ENCODE results near the gene SCNN1A. TPM values are rescaled to one million over a fixed set of nuclear protein-coding genes. Genes with fewer than 3 reads are reported as not detected.
A peak's percentile ranks its signal among the peaks of the same experiment; 100 is the strongest.

Gene SCNN1A
- total RNA-seq, 2 experiments from 2014 or later = 1.1 to 2.0 TPM

- intact Hi-C loops (cut with DNase I, micrococcal nuclease) = no loop called here
- Mint-ChIP-seq H3K36me3 (ENCODE audit: low read depth) (no peaks in the 10 kb centered on the region), H3K27me3 (no peaks in the 10 kb centered on the region), H3K9me3 (no peaks in the 10 kb centered on the region), H3K27ac (no peak overlapping the region), H3K4me3 (no peak overlapping the region), H3K4me1 (ENCODE audit: low read depth) (no peaks in the 10 kb centered on the region)
- Histone ChIP-seq H3K4me1 (ENCODE audit: insufficient read depth, low read length) (no peaks in the 10 kb centered on the region), H3K4me3 (ENCODE audit: low read length) (no peak overlapping the region), H3K36me3 (ENCODE audit: insufficient read depth, low read length) (no peaks in the 10 kb centered on the region), H3K27me3 (ENCODE audit: control insufficient read depth in 1 of 2, insufficient read depth in 2 of 2, low read length in 2 of 2) (no peaks in the 10 kb centered on the region), H3K9me3 (ENCODE audit: control insufficient read depth in 1 of 2, insufficient read depth in 1 of 2, low read length in 2 of 2) (no peaks in the 10 kb centered on the region), H3K27ac (ENCODE audit: low read depth in 1 of 2, low read length in 2 of 2) (no peak overlapping the region)
- ATAC-seq (ENCODE audit: poor library complexity) = no peak
- TF ChIP-seq, protein P1, sequence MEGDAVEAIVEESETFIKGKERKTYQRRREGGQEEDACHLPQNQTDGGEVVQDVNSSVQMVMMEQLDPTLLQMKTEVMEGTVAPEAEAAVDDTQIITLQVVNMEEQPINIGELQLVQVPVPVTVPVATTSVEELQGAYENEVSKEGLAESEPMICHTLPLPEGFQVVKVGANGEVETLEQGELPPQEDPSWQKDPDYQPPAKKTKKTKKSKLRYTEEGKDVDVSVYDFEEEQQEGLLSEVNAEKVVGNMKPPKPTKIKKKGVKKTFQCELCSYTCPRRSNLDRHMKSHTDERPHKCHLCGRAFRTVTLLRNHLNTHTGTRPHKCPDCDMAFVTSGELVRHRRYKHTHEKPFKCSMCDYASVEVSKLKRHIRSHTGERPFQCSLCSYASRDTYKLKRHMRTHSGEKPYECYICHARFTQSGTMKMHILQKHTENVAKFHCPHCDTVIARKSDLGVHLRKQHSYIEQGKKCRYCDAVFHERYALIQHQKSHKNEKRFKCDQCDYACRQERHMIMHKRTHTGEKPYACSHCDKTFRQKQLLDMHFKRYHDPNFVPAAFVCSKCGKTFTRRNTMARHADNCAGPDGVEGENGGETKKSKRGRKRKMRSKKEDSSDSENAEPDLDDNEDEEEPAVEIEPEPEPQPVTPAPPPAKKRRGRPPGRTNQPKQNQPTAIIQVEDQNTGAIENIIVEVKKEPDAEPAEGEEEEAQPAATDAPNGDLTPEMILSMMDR (IDR thresholded peaks at IDR 0.05) = no peak
- ChIA-PET POLR2A (no interaction called here), CTCF (no interaction called here)
- DNase-seq = peak in 2 of 14 experiments; percentile 33 to 38
Measured at GRCh38 chr12:6416596-6416995, 41.2 kb upstream of the SCNN1A start.

DNA sequence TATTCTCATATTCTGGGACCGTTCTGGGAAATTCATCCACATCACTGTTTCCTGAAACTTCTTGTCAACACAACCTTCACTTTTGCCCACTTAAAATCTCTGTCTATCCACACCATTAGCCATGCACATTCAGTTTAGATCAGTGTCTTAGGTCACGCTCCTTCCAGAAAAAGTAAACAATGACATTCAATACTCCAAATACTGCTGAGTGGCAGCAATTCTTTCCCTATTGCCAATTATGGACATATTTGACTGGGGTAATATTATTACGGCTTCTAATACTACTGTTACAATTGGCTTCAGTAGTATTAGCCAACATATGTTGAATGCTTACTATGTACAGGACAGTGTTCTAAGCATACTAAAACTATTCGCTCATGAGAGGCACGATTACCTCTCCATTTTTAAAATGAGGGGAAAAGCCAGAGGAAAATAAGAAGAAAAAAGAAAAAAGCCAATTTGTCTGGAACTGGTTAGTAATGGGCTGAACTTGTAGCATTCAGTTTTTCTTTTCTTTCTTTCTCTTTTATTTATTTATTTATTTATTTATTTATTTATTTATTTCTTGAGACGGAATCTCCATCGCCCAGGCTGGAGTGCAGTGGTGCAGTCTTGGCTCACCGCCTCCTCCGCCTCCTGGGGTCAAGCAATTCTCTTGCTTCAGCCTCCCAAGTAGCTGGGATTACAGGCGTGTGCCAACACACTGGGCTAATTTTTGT, 32.0 kb upstream of the SCNN1A start:
- Histone ChIP-seq H3K9me3 (ENCODE audit: control insufficient read depth in 1 of 2, insufficient read depth in 1 of 2, low read length in 2 of 2) (no peaks in the 10 kb centered on the region), H3K36me3 (ENCODE audit: insufficient read depth, low read length) (no peaks in the 10 kb centered on the region), H3K4me3 (ENCODE audit: low read length) (no peak overlapping the region), H3K27me3 (ENCODE audit: control insufficient read depth in 1 of 2, insufficient read depth in 2 of 2, low read length in 2 of 2) (no peaks in the 10 kb centered on the region), H3K27ac (ENCODE audit: low read depth in 1 of 2, low read length in 2 of 2) (no peak overlapping the region), H3K4me1 (ENCODE audit: insufficient read depth, low read length) (no peaks in the 10 kb centered on the region)
- Mint-ChIP-seq H3K4me1 (ENCODE audit: low read depth) (no peaks in the 10 kb centered on the region), H3K27ac (no peak overlapping the region), H3K27me3 (no peaks in the 10 kb centered on the region), H3K36me3 (ENCODE audit: low read depth) (no peaks in the 10 kb centered on the region), H3K9me3 (no peaks in the 10 kb centered on the region), H3K4me3 (no peak overlapping the region)
- CTCF ChIA-PET = no interaction called here
- TF ChIP-seq, protein P1 (IDR thresholded peaks at IDR 0.05) = no peak
- no peak for ATAC-seq (ENCODE audit: poor library complexity)
- DNase-seq = no peak
- intact Hi-C loops (cut with DNase I, micrococcal nuclease) = no loop called here
- POLR2A ChIA-PET = no interaction called here

DNA sequence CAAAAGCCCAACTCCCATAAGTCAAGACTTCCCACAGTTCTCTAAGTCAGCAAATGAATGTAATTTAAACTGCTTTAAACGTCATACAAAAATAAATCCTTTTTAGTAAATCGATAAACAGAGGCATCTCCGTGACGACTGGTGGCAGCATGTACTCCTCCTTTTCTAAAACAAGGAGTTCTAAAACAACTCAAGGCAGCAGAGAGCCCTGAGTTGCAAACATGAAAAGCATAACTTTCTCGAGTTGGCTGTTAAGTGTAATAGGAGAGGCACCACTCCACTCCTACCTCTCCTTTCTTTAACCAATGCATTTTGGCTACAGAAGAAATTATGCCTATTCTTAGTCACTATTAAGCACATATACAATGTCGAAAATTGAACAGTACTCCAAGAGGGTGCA, 30.6 kb upstream of the SCNN1A start:
- Histone ChIP-seq H3K27me3 (ENCODE audit: control insufficient read depth in 1 of 2, insufficient read depth in 2 of 2, low read length in 2 of 2) (no peaks in the 10 kb centered on the region), H3K27ac (ENCODE audit: low read depth in 1 of 2, low read length in 2 of 2) (no peak overlapping the region), H3K4me3 (ENCODE audit: low read length) (no peak overlapping the region), H3K36me3 (ENCODE audit: insufficient read depth, low read length) (no peaks in the 10 kb centered on the region), H3K4me1 (ENCODE audit: insufficient read depth, low read length) (no peaks in the 10 kb centered on the region), H3K9me3 (ENCODE audit: control insufficient read depth in 1 of 2, insufficient read depth in 1 of 2, low read length in 2 of 2) (no peaks in the 10 kb centered on the region)
- POLR2A ChIA-PET = no interaction called here
- Mint-ChIP-seq H3K27ac (no peak overlapping the region), H3K4me1 (ENCODE audit: low read depth) (no peaks in the 10 kb centered on the region), H3K36me3 (ENCODE audit: low read depth) (no peaks in the 10 kb centered on the region), H3K9me3 (no peaks in the 10 kb centered on the region), H3K4me3 (no peak overlapping the region), H3K27me3 (no peaks in the 10 kb centered on the region)
- CTCF ChIA-PET = no interaction called here
- TF ChIP-seq, protein P1 (IDR thresholded peaks at IDR 0.05) = no peak
- ATAC-seq (ENCODE audit: poor library complexity) (no peak), DNase-seq (no peak)
- intact Hi-C loops (cut with DNase I, micrococcal nuclease) = no loop called here
